Measurements from ENCODE around the gene GSX1. TPM values are rescaled to one million over a fixed set of nuclear protein-coding genes. Genes with fewer than 3 reads are reported as not detected.

Gene GSX1
- total and polyA plus RNA-seq, 8 donors = not detected

DNA sequence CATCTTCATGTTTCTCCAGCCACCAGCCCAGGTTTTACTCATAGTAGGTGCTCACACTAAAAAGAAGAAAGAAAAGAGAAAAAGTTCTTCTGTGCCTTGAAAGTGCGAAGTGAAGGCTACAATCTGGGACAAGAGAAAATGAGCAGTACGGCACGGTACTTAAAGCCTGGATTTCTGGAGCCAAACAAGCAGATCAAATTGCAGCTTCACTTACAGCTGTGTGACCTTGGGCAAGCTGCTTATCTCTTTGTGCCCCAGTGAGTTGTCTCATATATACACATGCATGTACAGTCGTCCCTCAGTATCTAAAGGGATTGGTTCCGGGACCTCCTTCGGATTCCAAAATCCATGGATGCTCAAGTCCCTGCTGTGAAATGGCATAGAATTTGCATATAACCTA is 41.8 kb downstream of the GSX1 start:
- Histone ChIP-seq H3K4me3 (no peak overlapping the region), H3K27me3 (peaks cover 0 to 5% (median 0%) of the 10 kb centered on the region in 4 donors), H3K27ac (no peak overlapping the region), H3K4me1 (peaks cover 0 to 4% (median 4%) of the 10 kb centered on the region in 3 donors), H3K36me3 (no peaks in the 10 kb centered on the region), H3K9me3 (no peaks in the 10 kb centered on the region)
- TF ChIP-seq, protein P1, sequence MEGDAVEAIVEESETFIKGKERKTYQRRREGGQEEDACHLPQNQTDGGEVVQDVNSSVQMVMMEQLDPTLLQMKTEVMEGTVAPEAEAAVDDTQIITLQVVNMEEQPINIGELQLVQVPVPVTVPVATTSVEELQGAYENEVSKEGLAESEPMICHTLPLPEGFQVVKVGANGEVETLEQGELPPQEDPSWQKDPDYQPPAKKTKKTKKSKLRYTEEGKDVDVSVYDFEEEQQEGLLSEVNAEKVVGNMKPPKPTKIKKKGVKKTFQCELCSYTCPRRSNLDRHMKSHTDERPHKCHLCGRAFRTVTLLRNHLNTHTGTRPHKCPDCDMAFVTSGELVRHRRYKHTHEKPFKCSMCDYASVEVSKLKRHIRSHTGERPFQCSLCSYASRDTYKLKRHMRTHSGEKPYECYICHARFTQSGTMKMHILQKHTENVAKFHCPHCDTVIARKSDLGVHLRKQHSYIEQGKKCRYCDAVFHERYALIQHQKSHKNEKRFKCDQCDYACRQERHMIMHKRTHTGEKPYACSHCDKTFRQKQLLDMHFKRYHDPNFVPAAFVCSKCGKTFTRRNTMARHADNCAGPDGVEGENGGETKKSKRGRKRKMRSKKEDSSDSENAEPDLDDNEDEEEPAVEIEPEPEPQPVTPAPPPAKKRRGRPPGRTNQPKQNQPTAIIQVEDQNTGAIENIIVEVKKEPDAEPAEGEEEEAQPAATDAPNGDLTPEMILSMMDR (IDR thresholded peaks at IDR 0.05) = no peak
- 42 to 57% methylated on average over 6 of the region's 6 CpGs for WGBS, 2 donors
- no peak for ATAC-seq
- FAIRE-seq = no peak
- intact Hi-C loops (cut with DNase I) = loop anchor here in 1 of 3 donors (10.0 kb wide), 1 partner anchor 121 kb away; no protein-coding TSS in a partner anchor
- DNase-seq = no peak

- TF ChIP-seq, protein P1 (IDR thresholded peaks at IDR 0.05) = no peak
- H3K36me3 ChIP-seq = no peaks in the 10 kb centered on the region
- intact Hi-C loops (cut with DNase I) = loop anchor here in 1 of 3 donors (10.0 kb wide), 1 partner anchor 119 kb away; no protein-coding TSS in a partner anchor
- 79 to 90% methylated on average over 3 of the region's 3 CpGs for WGBS, 2 donors
- H3K27ac ChIP-seq = no peak overlapping the region
- ATAC-seq = no peak
- peaks cover 0 to 5% (median 0%) of the 10 kb centered on the region in 4 donors for H3K27me3 ChIP-seq
- DNase-seq = no peak
- no peak for FAIRE-seq
- no peaks in the 10 kb centered on the region for H3K9me3 ChIP-seq
- no peaks in the 10 kb centered on the region for H3K4me1 ChIP-seq
- H3K4me3 ChIP-seq = no peak overlapping the region
Observed at GRCh38 chr13:27835799-27836198, 43.5 kb downstream of the GSX1 start.

GRCh38 chr13:27839809-27840467 is 47.7 kb downstream of the GSX1 start:
- Histone ChIP-seq H3K36me3 (no peaks in the 10 kb centered on the region), H3K27ac (no peak overlapping the region), H3K27me3 (peaks cover 0 to 5% (median 0%) of the 10 kb centered on the region in 4 donors), H3K4me3 (no peak overlapping the region), H3K4me1 (no peaks in the 10 kb centered on the region), H3K9me3 (no peaks in the 10 kb centered on the region)
- intact Hi-C loops (cut with DNase I) = loop anchor here in 1 of 3 donors (5.0 to 10.0 kb wide), 2 partner anchors 115 to 163 kb away; no protein-coding TSS in a partner anchor
- 43 to 46% methylated on average over 8 of the region's 8 CpGs for WGBS, 2 donors
- FAIRE-seq (no peak), ATAC-seq (peak; percentile 20 to 71 (median 68)), DNase-seq (no peak)
- TF ChIP-seq, protein P1 (IDR thresholded peaks at IDR 0.05) = no peak

GRCh38 chr13:27842571-27842970 is 50.3 kb downstream of the GSX1 start:
- H3K27me3 ChIP-seq = no peaks in the 10 kb centered on the region
- TF ChIP-seq, protein P1 (IDR thresholded peaks at IDR 0.05) = no peak
- no peak for FAIRE-seq
- DNase-seq = no peak
- H3K4me3 ChIP-seq = no peak overlapping the region
- no peak for ATAC-seq
- WGBS, 2 donors = 80 to 86% methylated on average over 2 of the region's 2 CpGs
- intact Hi-C loops (cut with DNase I) = loop anchor here in 1 of 3 donors (5.0 kb wide), 1 partner anchor 165 kb away; no protein-coding TSS in a partner anchor
- no peak overlapping the region for H3K27ac ChIP-seq
- no peaks in the 10 kb centered on the region for H3K9me3 ChIP-seq
- H3K4me1 ChIP-seq = no peaks in the 10 kb centered on the region
- H3K36me3 ChIP-seq = no peaks in the 10 kb centered on the region

Other genes with a start within 250 kb of the GSX1 start
- gene LNX2, start 172.0 kb upstream of the GSX1 start, total RNA-seq = 10 to 100 TPM; 11.3 to 18.9 (median 15.0) TPM
- 10 to 100 TPM in 1 of 2 donors, 1 to 10 TPM in 1; 4.9 to 10.1 TPM for gene LNX2, start 172.0 kb upstream of the GSX1 start, polyA plus RNA-seq
- gene POLR1D, start 170.6 kb upstream of the GSX1 start, total RNA-seq = 100 to 1,000 TPM; 107 to 147 (median 139) TPM
- gene POLR1D, start 170.6 kb upstream of the GSX1 start, polyA plus RNA-seq = 100 to 1,000 TPM in 1 of 2 donors, 10 to 100 TPM in 1; 98.7 to 161 TPM
- 10 to 100 TPM in 5 of 6 donors, 1 to 10 TPM in 1; 8.0 to 17.1 (median 12.3) TPM for gene PDX1, start 127.5 kb downstream of the GSX1 start, total RNA-seq
- gene PDX1, start 127.5 kb downstream of the GSX1 start, polyA plus RNA-seq = 10 to 100 TPM; 15.7 to 26.1 TPM
- gene CDX2, start 176.8 kb downstream of the GSX1 start, total RNA-seq = 1 to 10 TPM; 2.8 to 6.0 (median 4.8) TPM
- gene CDX2, start 176.8 kb downstream of the GSX1 start, polyA plus RNA-seq = 1 to 10 TPM; 3.5 to 6.9 TPM
- not detected for gene URAD, start 196.2 kb downstream of the GSX1 start, total RNA-seq
- under 1 TPM in 1 of 2 donors, not detected in 1; 0.31 TPM for gene URAD, start 196.2 kb downstream of the GSX1 start, polyA plus RNA-seq